Progenitor cell of endocrine pancreas (in vitro differentiated cells): Measurements from ENCODE around the gene PTPRQ. TPM values are rescaled to one million over a fixed set of nuclear protein-coding genes. Genes with fewer than 3 reads are reported as not detected.
"Not testable (repeated sequence)": the region's sequence is repeated elsewhere in the genome, so short reads cannot be mapped to it uniquely, and the experiment has no call there.

Source experiments
- DNase-seq: peaks from one replicate; pipeline ENCODE4 v3.0.0; 2021; ENCODE audit warnings: low spot score; ENCODE audit not compliant: unreplicated experiment
- H3K27ac Mint-ChIP-seq: 2 replicates; pipeline ENCODE4 v1.8.0; 2021; ENCODE audit warnings: mild to moderate bottlenecking, moderate library complexity, mixed read lengths
- H3K27me3 Mint-ChIP-seq: 2 replicates; pipeline ENCODE4 v1.8.0; 2021; ENCODE audit warnings: mixed read lengths
- H3K36me3 Mint-ChIP-seq: 2 replicates; pipeline ENCODE4 v1.8.0; 2022; ENCODE audit warnings: mixed read lengths; ENCODE audit not compliant: insufficient read depth
- H3K4me1 Mint-ChIP-seq: 2 replicates; pipeline ENCODE4 v1.8.0; 2021; ENCODE audit warnings: low read depth, mixed read lengths
- H3K4me3 Mint-ChIP-seq: 2 replicates; pipeline ENCODE4 v1.8.0; 2021; ENCODE audit warnings: low read depth, mild to moderate bottlenecking, moderate library complexity, mixed read lengths
- H3K9me3 Mint-ChIP-seq: 2 replicates; pipeline ENCODE4 v1.8.0; 2021; ENCODE audit warnings: low read depth, mixed read lengths
- total RNA-seq: library from RNA; stranded (reverse); gene quantifications from 2 replicates; pipeline ENCODE4 v1.2.1, GENCODE V29; 2021
- TF ChIP-seq, protein P1 (sequence below): fragments of 200-600 bp; sonication (generic); IDR thresholded peaks from one replicate; pipeline ENCODE4 v1.5.0; 2021; ENCODE audit warnings: antibody characterized with exemption, mild to moderate bottlenecking; ENCODE audit not compliant: unreplicated experiment

Gene PTPRQ
- total RNA-seq, 1 donor from 2014 or later = 0.19 TPM

DNA sequence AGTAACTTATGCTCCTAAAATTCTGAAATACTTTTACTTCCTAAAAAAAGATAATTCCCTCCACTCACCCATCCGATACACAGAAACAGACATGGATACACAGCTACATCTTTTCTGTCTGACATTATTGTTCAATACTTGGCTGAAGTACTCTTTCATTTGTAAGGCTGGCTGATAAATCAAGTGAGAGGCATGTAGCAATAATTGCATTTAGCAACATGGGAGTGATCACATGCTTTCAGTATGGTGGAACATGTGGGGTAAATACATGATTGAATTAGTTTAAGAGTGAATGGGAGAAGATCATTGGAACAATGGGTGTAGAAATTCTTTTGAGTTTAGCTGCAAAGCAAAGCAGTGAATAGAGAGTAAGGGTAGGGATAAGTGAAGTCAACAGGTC, 25.6 kb downstream of the PTPRQ start:
- H3K4me1 Mint-ChIP-seq = no peaks in the 10 kb centered on the region

DNA sequence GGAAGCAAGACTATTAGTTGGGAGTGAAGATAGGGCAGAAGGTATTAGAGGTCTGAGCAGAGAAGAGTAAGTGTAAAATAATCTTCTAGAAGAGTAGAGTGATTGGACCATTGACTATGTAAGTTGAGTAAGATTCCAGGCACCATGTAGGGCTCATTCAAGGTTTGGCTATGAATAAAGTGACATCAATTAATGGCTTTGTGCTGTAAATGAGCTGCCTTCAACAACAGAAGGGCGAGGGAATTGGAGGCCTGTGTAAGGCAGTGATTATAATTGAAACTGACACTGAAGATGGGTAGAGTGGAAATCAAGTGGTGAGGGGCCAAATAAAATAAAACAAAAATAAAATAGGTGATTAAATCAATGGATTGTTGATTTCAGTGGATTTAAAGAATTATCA, 26.4 kb downstream of the PTPRQ start:
- H3K4me3 Mint-ChIP-seq = no peak overlapping the region
- no peak overlapping the region for H3K27ac Mint-ChIP-seq
- H3K36me3 Mint-ChIP-seq = no peaks in the 10 kb centered on the region
- no peaks in the 10 kb centered on the region for H3K4me1 Mint-ChIP-seq
- TF ChIP-seq, protein P1, sequence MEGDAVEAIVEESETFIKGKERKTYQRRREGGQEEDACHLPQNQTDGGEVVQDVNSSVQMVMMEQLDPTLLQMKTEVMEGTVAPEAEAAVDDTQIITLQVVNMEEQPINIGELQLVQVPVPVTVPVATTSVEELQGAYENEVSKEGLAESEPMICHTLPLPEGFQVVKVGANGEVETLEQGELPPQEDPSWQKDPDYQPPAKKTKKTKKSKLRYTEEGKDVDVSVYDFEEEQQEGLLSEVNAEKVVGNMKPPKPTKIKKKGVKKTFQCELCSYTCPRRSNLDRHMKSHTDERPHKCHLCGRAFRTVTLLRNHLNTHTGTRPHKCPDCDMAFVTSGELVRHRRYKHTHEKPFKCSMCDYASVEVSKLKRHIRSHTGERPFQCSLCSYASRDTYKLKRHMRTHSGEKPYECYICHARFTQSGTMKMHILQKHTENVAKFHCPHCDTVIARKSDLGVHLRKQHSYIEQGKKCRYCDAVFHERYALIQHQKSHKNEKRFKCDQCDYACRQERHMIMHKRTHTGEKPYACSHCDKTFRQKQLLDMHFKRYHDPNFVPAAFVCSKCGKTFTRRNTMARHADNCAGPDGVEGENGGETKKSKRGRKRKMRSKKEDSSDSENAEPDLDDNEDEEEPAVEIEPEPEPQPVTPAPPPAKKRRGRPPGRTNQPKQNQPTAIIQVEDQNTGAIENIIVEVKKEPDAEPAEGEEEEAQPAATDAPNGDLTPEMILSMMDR = no peak
- DNase-seq = no peak
- H3K27me3 Mint-ChIP-seq = no peaks in the 10 kb centered on the region
- H3K9me3 Mint-ChIP-seq = no peaks in the 10 kb centered on the region

More for the DNA sequence above, 25.6 kb downstream of the PTPRQ start:
- H3K36me3 Mint-ChIP-seq = no peaks in the 10 kb centered on the region
- no peak for DNase-seq
- no peak overlapping the region for H3K27ac Mint-ChIP-seq
- TF ChIP-seq, protein P1 = no peak
- no peaks in the 10 kb centered on the region for H3K27me3 Mint-ChIP-seq
- no peaks in the 10 kb centered on the region for H3K9me3 Mint-ChIP-seq
- H3K4me3 Mint-ChIP-seq = no peak overlapping the region

DNA sequence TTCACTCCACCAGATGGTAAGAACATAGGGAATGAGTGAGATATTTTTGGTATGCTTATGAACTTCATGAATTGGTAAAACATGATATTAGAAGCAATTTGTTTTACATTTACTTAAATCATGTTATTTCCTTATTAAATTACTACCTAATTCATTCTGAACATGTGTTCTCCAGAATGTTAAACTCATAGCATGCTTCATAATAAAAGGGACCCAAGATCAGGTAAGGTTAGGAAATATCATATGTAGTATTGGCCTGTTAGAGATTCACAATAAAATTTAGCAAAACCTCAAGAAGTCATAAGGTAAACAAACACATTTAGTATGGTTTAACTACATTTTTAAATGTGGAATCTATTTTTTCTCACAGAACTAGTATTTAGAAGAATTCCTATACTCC, 28.2 kb downstream of the PTPRQ start:
- no peaks in the 10 kb centered on the region for H3K27me3 Mint-ChIP-seq
- H3K4me3 Mint-ChIP-seq = no peak overlapping the region
- H3K36me3 Mint-ChIP-seq = no peaks in the 10 kb centered on the region
- TF ChIP-seq, protein P1 = no peak
- no peak for DNase-seq
- H3K9me3 Mint-ChIP-seq = no peaks in the 10 kb centered on the region
- H3K4me1 Mint-ChIP-seq = no peaks in the 10 kb centered on the region
- no peak overlapping the region for H3K27ac Mint-ChIP-seq

DNA sequence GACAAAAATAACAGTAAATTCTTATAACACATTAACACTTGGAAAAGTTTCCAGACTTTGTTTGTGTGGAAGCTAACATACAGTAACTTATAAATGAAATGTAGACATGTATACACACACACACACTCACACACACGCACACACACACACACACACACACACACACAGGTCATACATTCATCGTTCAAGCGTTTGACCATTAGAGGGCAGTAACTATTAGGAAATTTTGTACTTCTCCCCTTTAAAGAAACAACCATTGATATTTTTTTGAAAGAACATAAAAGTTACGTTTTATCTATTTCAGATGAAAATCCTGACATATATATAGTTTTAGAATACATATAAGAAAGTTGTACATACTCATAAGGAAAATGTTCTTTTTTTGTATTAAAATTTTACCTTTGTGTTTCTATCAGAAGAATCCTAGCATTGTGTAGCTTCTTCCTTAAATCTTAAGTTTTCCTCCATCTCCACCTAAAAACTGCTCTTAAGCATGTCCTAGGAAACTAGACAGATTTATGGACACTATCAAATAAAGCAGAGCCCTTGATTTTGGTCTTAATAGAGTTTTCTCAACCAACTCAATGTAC, 29.0 kb downstream of the PTPRQ start:
- Mint-ChIP-seq H3K36me3 (no peaks in the 10 kb centered on the region), H3K4me1 (no peaks in the 10 kb centered on the region), H3K27me3 (no peaks in the 10 kb centered on the region), H3K4me3 (no peak overlapping the region), H3K9me3 (no peaks in the 10 kb centered on the region), H3K27ac (no peak overlapping the region)
- TF ChIP-seq, protein P1 = peak; percentile 60
- no peak for DNase-seq

DNA sequence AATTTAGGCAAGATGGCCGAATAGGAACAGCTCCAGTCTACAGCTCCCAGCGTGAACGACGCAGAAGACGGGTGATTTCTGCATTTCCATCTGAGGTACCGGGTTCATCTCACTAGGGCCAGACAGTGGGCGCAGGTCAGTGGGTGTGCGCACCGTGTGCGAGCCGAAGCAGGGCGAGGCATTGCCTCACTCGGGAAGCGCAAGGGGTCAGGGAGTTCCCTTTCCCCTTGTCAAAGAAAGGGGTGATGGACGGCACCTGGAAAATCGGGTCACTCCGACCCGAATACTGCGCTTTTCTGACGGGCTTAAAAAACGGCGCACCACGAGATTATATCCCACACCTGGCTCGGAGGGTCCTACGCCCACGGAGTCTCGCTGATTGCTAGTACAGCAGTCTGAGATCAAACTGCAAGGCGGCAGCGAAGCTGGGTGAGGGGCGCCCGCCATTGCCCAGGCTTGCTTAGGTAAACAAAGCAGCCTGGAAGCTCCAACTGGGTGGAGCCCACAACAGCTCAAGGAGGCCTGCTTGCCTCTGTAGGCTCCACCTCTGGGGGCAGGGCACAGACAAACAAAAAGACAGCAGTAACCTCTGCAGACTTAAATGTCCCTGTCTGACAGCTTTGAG, 33.6 kb downstream of the PTPRQ start:
- not testable (repeated sequence) for H3K36me3 Mint-ChIP-seq, H3K4me1 Mint-ChIP-seq, DNase-seq, H3K9me3 Mint-ChIP-seq, H3K27me3 Mint-ChIP-seq
- peak overlapping the region; percentile 89 for H3K27ac Mint-ChIP-seq
- H3K4me3 Mint-ChIP-seq = peak overlapping the region; percentile 69

DNA sequence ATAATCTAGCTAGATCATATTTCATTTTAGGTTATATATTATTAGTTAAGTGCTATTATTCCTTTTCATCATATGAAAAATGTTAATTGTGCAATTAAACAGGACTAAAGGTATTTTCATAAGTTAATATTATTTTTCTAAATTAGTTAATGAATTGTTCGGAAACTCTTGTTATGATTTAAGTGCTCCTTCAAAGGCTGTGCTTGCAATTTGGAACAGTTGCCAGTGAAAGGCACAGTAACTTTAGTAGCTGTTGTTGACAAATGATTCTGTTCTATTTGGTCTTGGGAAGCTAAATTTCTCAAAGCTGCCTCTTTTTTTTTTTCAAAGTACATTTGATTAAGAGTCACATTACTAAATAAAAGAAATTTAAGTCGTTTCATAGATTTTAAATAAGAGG, 40.7 kb downstream of the PTPRQ start:
- TF ChIP-seq, protein P1 = no peak
- H3K36me3 Mint-ChIP-seq = no peaks in the 10 kb centered on the region
- peaks cover 9% of the 10 kb centered on the region for H3K4me1 Mint-ChIP-seq
- H3K9me3 Mint-ChIP-seq = no peaks in the 10 kb centered on the region
- no peak for DNase-seq
- H3K27ac Mint-ChIP-seq = no peak overlapping the region
- H3K4me3 Mint-ChIP-seq = no peak overlapping the region
- H3K27me3 Mint-ChIP-seq = no peaks in the 10 kb centered on the region
